Measurements from ENCODE around the gene TMEM255B.

The TMEM255B gene

DNA sequence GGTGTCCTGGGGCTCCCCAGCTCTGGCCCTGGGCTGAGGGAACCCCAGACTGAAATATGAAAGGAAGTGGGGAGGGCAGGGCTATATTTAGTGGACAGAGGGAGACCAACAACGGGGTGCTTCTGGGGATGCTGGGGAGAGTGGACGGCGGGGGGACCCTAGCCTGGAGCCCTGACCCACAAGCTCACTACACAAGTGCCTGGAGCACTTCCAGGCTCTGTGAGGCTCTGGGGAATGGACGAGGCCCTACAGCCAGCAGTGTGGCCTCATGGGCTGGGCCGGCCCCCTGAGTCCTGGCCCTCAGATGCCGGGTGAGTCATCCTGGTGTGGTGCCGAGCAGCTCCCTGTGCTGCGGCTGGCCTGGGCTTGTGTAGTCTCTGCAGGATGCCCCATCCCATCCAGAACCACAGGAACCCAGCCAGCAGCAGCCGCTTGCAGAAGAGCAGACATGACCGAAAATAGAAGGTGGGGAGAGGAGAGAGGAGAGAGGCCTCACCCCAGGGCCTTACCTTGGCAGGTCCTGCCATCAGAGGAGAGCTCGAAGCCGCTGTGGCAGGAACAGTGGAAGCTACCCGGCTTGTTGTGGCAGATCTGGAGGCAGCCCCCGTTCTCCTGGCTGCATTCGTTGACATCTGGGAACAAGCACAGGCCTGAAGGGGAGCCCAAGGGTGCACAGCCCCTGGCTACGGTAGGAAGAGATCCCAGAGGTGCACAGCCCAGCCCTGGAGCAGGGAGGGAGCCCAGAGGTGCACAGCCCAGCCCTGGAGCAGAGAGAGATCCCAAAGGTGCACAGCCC, 78.7 kb downstream of the TMEM255B start:
- Histone ChIP-seq H3K9ac (peak overlapping the region; percentile 11 to 66 (median 50); a peak in 18 of 22 replicates), H3K9me3 (replicated peaks in 1 of 11) (peaks cover 0 to 10% (median 0%) of the 10 kb centered on the region in 11 experiments; a peak in 6 of 22 replicates), H3K27ac (peak overlapping the region; percentile 6 to 77 (median 69); a peak in 20 of 22 replicates), H3K4me3 (0 out of 20 replicates have a peak overlapping the region, but pooled peaks of 1 of the 10 experiments have one; percentile 11), H3K4me1 (peaks cover 49 to 79% (median 75%) of the 10 kb centered on the region in 10 experiments), H3K4me2 (peak overlapping the region; percentile 63 to 92 (median 82)), H4K20me1 (peaks cover 63 to 88% (median 83%) of the 10 kb centered on the region in 11 experiments; a peak in 21 of 22 replicates), H3K27me3 (peaks cover 0 to 28% (median 4%) of the 10 kb centered on the region in 11 experiments; a peak in 5 of 22 replicates), H3K36me3 (peaks cover 7 to 59% (median 31%) of the 10 kb centered on the region in 11 experiments; a peak in 20 of 22 replicates)
- TF ChIP-seq Cebpa-rat (IDR thresholded peaks at IDR 0.05), result no peak

DNA sequence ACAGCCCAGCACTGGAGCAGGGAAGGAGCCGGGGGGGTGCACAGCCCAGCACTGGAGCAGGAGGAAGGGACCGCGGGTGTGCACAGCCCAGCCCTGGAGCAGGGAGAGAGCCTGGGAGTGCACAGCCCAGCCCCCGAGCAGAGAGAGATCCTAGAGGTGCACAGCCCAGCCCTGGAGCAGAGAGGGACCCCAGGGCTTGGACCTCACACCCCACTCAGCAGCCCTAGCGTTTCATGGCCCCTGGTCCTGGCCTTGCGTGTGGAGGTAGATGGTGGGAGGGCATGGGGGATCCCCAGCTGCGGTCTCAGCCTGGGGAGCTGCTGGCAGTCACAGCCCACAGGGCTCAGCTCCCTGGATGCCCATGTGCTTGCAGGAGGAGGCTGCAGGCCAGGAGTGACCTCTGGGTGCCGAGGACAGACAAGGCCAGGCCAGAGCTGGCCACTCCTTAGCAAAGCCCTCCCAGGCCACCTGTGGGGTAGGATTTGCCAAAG, 79.7 kb downstream of the TMEM255B start:
- peaks cover 0 to 59% (median 21%) of the 10 kb centered on the region in 11 experiments; a peak in 18 of 22 replicates for H3K36me3 ChIP-seq
- no peak overlapping the region for H3K4me3 ChIP-seq
- H3K9me3 ChIP-seq (replicated peaks in 1 of 11), result peaks cover 0 to 17% (median 0%) of the 10 kb centered on the region in 11 experiments; a peak in 7 of 22 replicates
- H4K20me1 ChIP-seq, result peaks cover 58 to 88% (median 82%) of the 10 kb centered on the region in 11 experiments; a peak in 21 of 22 replicates
- peak overlapping the region in 1 of 11 experiments; percentile 15; a peak in 1 of 22 replicates for H3K27ac ChIP-seq
- peaks cover 0 to 28% (median 4%) of the 10 kb centered on the region in 11 experiments; a peak in 9 of 22 replicates for H3K27me3 ChIP-seq
- no peak overlapping the region; a peak in 1 of 22 replicates for H3K9ac ChIP-seq
- peak overlapping the region in 10 of 11 experiments; percentile 75 to 92 (median 82); a peak in 19 of 22 replicates for H3K4me2 ChIP-seq
- no peak for TF ChIP-seq Cebpa-rat (IDR thresholded peaks at IDR 0.05)
- H3K4me1 ChIP-seq, result peaks cover 56 to 89% (median 85%) of the 10 kb centered on the region in 10 experiments

DNA sequence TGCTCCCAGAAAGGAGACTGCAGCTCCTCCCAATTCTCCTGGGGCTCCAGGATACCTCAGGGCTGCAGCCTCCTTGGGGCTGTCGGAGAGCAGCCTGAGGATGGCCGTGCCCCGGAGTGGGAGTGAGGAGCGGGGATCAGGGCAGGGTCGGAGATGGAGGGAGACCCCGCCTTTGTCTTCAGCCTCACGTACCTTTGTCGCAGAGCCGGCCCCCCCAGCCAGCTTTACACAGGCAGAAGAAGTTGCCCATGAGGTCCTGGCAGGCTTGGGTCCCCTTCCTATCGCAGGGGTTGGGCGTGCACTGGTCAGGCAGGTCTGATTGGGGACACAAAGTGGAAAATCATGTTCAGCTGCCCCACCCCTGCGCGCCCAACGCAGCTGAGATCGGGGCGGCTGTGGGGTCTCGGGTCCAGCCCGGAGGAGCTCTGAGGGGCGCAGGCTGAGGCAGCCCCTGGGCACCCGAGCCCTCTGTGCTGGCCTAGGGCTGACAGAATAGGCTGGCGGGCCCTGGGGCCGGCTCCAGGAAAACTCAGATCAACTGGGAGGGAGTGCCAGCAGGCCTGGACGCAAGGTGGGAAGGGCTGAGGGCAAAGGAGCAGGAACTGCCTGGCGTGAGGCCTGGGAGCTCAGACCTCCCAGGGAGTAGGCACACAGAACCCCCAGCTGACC, 80.6 kb downstream of the TMEM255B start:
- H3K27ac ChIP-seq, result peak overlapping the region in 6 of 11 experiments; percentile 10 to 80 (median 74); a peak in 5 of 22 replicates
- peaks cover 49 to 87% (median 81%) of the 10 kb centered on the region in 11 experiments; a peak in 21 of 22 replicates for H4K20me1 ChIP-seq

DNA sequence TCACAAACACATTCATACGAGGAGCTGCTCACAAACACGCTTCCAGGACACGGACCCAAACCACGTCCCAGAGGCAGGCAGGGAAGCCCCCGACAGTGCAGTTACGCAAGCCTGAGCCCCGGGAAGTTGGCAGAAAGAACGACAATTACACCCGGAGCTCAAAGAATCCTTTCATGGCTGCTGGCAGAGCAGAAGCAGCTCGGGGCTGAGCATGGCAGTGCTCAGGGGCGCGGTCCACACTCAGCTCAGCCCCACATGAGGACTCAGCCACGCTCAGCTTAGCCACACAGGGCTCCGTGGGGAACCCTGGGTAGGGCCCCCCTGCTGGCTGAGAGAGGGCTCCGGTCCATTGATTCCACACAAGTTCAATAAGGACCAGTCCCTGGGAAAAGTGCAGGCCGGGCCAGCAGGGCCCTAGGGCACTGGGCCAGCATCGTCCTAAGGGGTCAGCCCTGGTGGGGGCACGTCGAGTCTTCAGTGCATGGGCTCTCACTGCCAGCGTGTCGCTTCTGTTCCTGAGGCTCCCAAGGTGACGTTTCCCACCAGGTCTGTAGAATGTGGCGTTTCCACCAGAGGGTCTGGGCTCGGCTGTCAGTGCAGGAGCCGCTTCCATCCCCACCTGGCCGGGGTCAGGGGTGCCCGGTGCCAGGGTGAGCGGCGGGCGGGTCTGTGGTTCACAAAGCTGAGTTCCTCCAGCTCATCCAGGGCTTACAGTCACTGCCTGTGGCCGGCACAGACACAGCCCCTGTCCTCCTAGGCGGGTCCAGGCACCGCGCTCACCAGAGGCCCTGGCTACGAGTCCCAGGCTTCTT, 81.7 kb downstream of the TMEM255B start:
- TF ChIP-seq Cebpa-rat (IDR thresholded peaks at IDR 0.05), result 0 out of 22 replicates have a peak, but pooled peaks of 3 of the 11 experiments have one; percentile 10 to 36 (median 27)
- Histone ChIP-seq H3K9ac (peak overlapping the region in 7 of 11 experiments; percentile 5 to 65 (median 43); a peak in 13 of 22 replicates), H3K4me3 (no peak overlapping the region; a peak in 1 of 20 replicates), H3K9me3 (replicated peaks in 1 of 11) (peaks cover 0 to 17% (median 0%) of the 10 kb centered on the region in 11 experiments; a peak in 7 of 22 replicates), H3K4me2 (peak overlapping the region; percentile 73 to 92 (median 82)), H3K4me1 (peaks cover 72 to 92% (median 88%) of the 10 kb centered on the region in 10 experiments), H3K27me3 (peaks cover 0 to 37% (median 6%) of the 10 kb centered on the region in 11 experiments; a peak in 11 of 22 replicates), H3K36me3 (peaks cover 0 to 53% (median 15%) of the 10 kb centered on the region in 11 experiments; a peak in 9 of 22 replicates), H3K27ac (peak overlapping the region in 8 of 11 experiments; percentile 42 to 80 (median 63); a peak in 14 of 22 replicates), H4K20me1 (peaks cover 38 to 88% (median 73%) of the 10 kb centered on the region in 11 experiments; a peak in 21 of 22 replicates)

More for the DNA sequence above, 80.6 kb downstream of the TMEM255B start:
- peaks cover 0 to 17% (median 0%) of the 10 kb centered on the region in 11 experiments; a peak in 7 of 22 replicates for H3K9me3 ChIP-seq (replicated peaks in 1 of 11)
- H3K4me3 ChIP-seq, result no peak overlapping the region
- H3K4me2 ChIP-seq, result peak overlapping the region; percentile 73 to 92 (median 82)
- H3K9ac ChIP-seq, result peak overlapping the region in 6 of 11 experiments; percentile 2 to 51 (median 13); a peak in 8 of 22 replicates
- H3K4me1 ChIP-seq, result peaks cover 65 to 92% (median 91%) of the 10 kb centered on the region in 10 experiments
- H3K36me3 ChIP-seq, result peaks cover 0 to 52% (median 15%) of the 10 kb centered on the region in 11 experiments; a peak in 14 of 22 replicates
- TF ChIP-seq Cebpa-rat (IDR thresholded peaks at IDR 0.05), result no peak
- H3K27me3 ChIP-seq, result peaks cover 0 to 30% (median 4%) of the 10 kb centered on the region in 11 experiments; a peak in 11 of 22 replicates

DNA sequence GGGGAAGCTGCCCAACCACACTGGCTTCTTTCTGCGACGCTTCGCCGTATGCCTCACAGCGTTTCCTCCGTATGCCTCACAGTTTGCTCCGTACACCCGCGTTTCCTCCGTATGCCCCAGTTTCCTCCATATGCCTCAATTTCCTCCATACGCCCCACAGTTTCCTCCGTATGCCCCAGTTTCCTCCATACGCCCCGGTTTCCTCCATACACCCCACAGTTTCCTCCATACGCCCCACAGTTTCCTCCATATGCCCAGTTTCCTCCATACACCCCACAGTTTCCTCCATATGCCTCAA, 82.3 kb downstream of the TMEM255B start:
- Histone ChIP-seq H3K4me1 (peaks cover 72 to 96% (median 91%) of the 10 kb centered on the region in 10 experiments), H3K27ac (peak overlapping the region in 8 of 11 experiments; percentile 42 to 80 (median 63); a peak in 13 of 22 replicates), H3K9ac (peak overlapping the region in 4 of 11 experiments; percentile 43 to 65 (median 52); a peak in 10 of 22 replicates), H4K20me1 (peaks cover 38 to 93% (median 76%) of the 10 kb centered on the region in 11 experiments; a peak in 21 of 22 replicates), H3K36me3 (peaks cover 0 to 59% (median 15%) of the 10 kb centered on the region in 11 experiments; a peak in 9 of 22 replicates), H3K27me3 (peaks cover 0 to 37% (median 7%) of the 10 kb centered on the region in 11 experiments; a peak in 11 of 22 replicates), H3K9me3 (replicated peaks in 1 of 11) (peaks cover 0 to 17% (median 0%) of the 10 kb centered on the region in 11 experiments; a peak in 8 of 22 replicates), H3K4me3 (no peak overlapping the region; a peak in 1 of 20 replicates), H3K4me2 (peak overlapping the region; percentile 73 to 92 (median 82))
- no peak for TF ChIP-seq Cebpa-rat (IDR thresholded peaks at IDR 0.05)

DNA sequence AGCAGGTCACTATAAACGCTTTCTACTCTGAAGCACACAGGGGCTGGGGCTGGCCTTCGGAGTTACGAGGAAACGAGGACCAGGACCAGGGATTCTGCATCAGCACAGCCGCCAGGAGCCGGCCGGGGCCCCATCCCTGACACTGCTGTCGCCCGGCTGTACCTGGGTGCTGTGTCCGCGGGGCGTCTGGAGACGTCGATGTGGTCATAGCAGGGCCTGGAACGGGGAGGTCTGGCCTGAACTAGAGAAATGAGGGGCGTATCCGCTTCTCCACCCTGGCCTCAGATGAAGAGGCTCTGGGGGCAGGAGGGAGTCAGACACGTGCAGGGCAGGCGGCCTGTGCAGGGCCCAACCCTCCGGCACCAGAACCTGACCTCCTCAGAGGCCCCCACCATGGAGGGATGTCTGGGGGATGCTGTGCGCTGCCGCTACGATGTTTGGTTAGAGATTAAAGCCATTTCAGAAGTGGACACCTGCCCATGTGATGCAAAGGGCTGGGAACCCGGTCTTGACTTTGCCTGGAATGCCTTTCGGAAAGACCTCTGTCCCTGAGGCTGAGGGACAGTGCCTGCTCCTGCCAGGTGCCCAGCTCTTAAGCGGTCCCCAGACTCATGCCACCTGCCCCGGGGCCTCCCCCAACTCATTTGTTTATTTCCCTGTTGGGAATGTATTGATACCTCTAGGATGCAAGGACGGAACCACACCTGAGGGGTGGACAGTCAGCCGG, 83.5 kb downstream of the TMEM255B start:
- H3K9ac ChIP-seq, result no peak overlapping the region; a peak in 1 of 22 replicates
- TF ChIP-seq Cebpa-rat (IDR thresholded peaks at IDR 0.05), result no peak
- peak overlapping the region in 5 of 11 experiments; percentile 6 to 81 (median 70); a peak in 7 of 22 replicates for H3K27ac ChIP-seq
- peaks cover 64 to 97% (median 91%) of the 10 kb centered on the region in 10 experiments for H3K4me1 ChIP-seq
- peak overlapping the region in 10 of 11 experiments; percentile 52 to 92 (median 84); a peak in 20 of 22 replicates for H3K4me2 ChIP-seq
- H3K9me3 ChIP-seq (replicated peaks in 1 of 11), result peaks cover 0 to 17% (median 4%) of the 10 kb centered on the region in 11 experiments; a peak in 9 of 22 replicates
- H3K36me3 ChIP-seq, result peaks cover 0 to 71% (median 15%) of the 10 kb centered on the region in 11 experiments; a peak in 9 of 22 replicates
- no peak overlapping the region for H3K4me3 ChIP-seq
- H3K27me3 ChIP-seq, result peaks cover 0 to 35% (median 7%) of the 10 kb centered on the region in 11 experiments; a peak in 11 of 22 replicates
- peaks cover 31 to 98% (median 73%) of the 10 kb centered on the region in 11 experiments; a peak in 21 of 22 replicates for H4K20me1 ChIP-seq

Data from BLaER1 treated with 17β-estradiol and CSF1 and Interleukin-3, amounts not matched to agents 10 nM and 100 nM (cell line).